Colonic mucosa (tissue), 4 donors: ENCODE data around the gene CHRNG. TPM values are rescaled to one million over a fixed set of nuclear protein-coding genes. Genes with fewer than 3 reads are reported as not detected.

Experiments used
- DNase-seq: peaks from one replicate; pipeline ENCODE4 v3.0.0-alpha.2; 2020
- H3K27ac ChIP-seq: fragments of 200-600 bp; one replicate; pipeline ENCODE4 v1.8.0; 2021
- H3K27me3 ChIP-seq: fragments of 200-600 bp; one replicate; pipeline ENCODE4 v1.8.0; 2021
- H3K36me3 ChIP-seq: fragments of 200-600 bp; one replicate; pipeline ENCODE4 v1.8.0; 2021
- H3K4me1 ChIP-seq: fragments of 200-600 bp; one replicate; pipeline ENCODE4 v1.8.0; 2021; ENCODE audit warnings: mild to moderate bottlenecking
- H3K4me3 ChIP-seq: fragments of 200-600 bp; one replicate; pipeline ENCODE4 v1.8.0; 2021
- H3K9ac ChIP-seq, 2 donors: one replicate each; pipeline ENCODE4 v1.7.0; 2013; ENCODE audit warnings: control low read depth in 2 of 2, low read depth in 2 of 2, low read length in 2 of 2
- H3K9me3 ChIP-seq: fragments of 200-600 bp; one replicate; pipeline ENCODE4 v1.8.0; 2021
- CTCF ChIP-seq: fragments of 200-600 bp; IDR thresholded peaks from one replicate; pipeline ENCODE4 v1.8.0; 2022; ENCODE audit warnings: antibody characterized with exemption, mild to moderate bottlenecking
- intact Hi-C: fragments of 100-400 bp; cut with DNase I; formaldehyde crosslinking; loops from one replicate; pipeline ENCODE4 v1.14.1; 2022
- total RNA-seq, 2 donors: library from RNA; stranded (reverse); fragmentation: NEBNext Ultra II Directional in 1 of 2; extraction: Animal tissue kit (Norgen Biotek cat#: 25700) in 1 of 2; gene quantifications; one replicate each; pipeline ENCODE4 v1.2.1, GENCODE V29; 2021
- donor health status: healthy.
- donor health status: DM: no; HTN: no; CAD: no.
- donor health status: DM: no; HTN: no; CAD: no.

Gene CHRNG
- total RNA-seq, 2 donors from 2014 or later: not detected

GRCh38 chr2:232543928-232544631, 4.6 kb downstream of the CHRNG start:
- Histone ChIP-seq H3K27me3 (no peaks in the 10 kb centered on the region), H3K9me3 (no peaks in the 10 kb centered on the region), H3K27ac (no peak overlapping the region), H3K36me3 (no peaks in the 10 kb centered on the region), H3K4me3 (no peak overlapping the region), H3K4me1 (peaks cover 3% of the 10 kb centered on the region), H3K9ac (no peak overlapping the region)
- TF ChIP-seq CTCF: no peak
- DNase-seq: no peak
- intact Hi-C loops: no loop called here

GRCh38 chr2:232544674-232545073, 5.2 kb downstream of the CHRNG start:
- H3K4me1 ChIP-seq: peaks cover 3% of the 10 kb centered on the region
- H3K9ac ChIP-seq: no peak overlapping the region
- no peak overlapping the region for H3K4me3 ChIP-seq
- H3K9me3 ChIP-seq: no peaks in the 10 kb centered on the region
- no peak for DNase-seq
- intact Hi-C loops: no loop called here
- no peak for TF ChIP-seq CTCF
- H3K27me3 ChIP-seq: no peaks in the 10 kb centered on the region
- H3K36me3 ChIP-seq: no peaks in the 10 kb centered on the region
- no peak overlapping the region for H3K27ac ChIP-seq

GRCh38 chr2:232545511-232546375, 6.3 kb downstream of the CHRNG start:
- no peaks in the 10 kb centered on the region for H3K36me3 ChIP-seq
- H3K9me3 ChIP-seq: no peaks in the 10 kb centered on the region
- intact Hi-C loops: no loop called here
- no peak overlapping the region for H3K4me3 ChIP-seq
- H3K27me3 ChIP-seq: no peaks in the 10 kb centered on the region
- no peak overlapping the region for H3K9ac ChIP-seq
- no peak overlapping the region for H3K27ac ChIP-seq
- H3K4me1 ChIP-seq: peaks cover 3% of the 10 kb centered on the region
- TF ChIP-seq CTCF: no peak
- no peak for DNase-seq

- TF ChIP-seq CTCF: no peak
- Histone ChIP-seq H3K36me3 (no peaks in the 10 kb centered on the region), H3K4me3 (no peak overlapping the region), H3K27ac (no peak overlapping the region), H3K27me3 (no peaks in the 10 kb centered on the region), H3K9me3 (no peaks in the 10 kb centered on the region), H3K9ac (no peak overlapping the region), H3K4me1 (peaks cover 8% of the 10 kb centered on the region)
- intact Hi-C loops: no loop called here
- DNase-seq: no peak
Observed at GRCh38 chr2:232547991-232548390, 8.5 kb downstream of the CHRNG start.

- Histone ChIP-seq H3K27me3 (no peaks in the 10 kb centered on the region), H3K9ac (peak overlapping the region; percentile 92 to 94), H3K36me3 (no peaks in the 10 kb centered on the region), H3K9me3 (no peaks in the 10 kb centered on the region), H3K4me3 (peak overlapping the region; percentile 92), H3K4me1 (peaks cover 8% of the 10 kb centered on the region), H3K27ac (peak overlapping the region; percentile 98)
- no peak for TF ChIP-seq CTCF
- intact Hi-C loops: loop anchor here (10.0 kb wide), 1 partner anchor 55 kb away; no protein-coding TSS in a partner anchor
- no peak for DNase-seq
Observed at GRCh38 chr2:232549655-232550353, 10.3 kb downstream of the CHRNG start.
